Osteoblast (primary cell): ENCODE measurements around the gene TMEM14C. TPM values are rescaled to one million over a fixed set of nuclear protein-coding genes. Genes with fewer than 3 reads are reported as not detected.
A peak's percentile ranks its signal among the peaks of the same experiment; 100 is the strongest.

Experiments
- DNase-seq: peaks from one replicate; pipeline ENCODE4 v3.0.0; 2011; ENCODE audit warnings: low spot score, mixed read lengths; ENCODE audit not compliant: insufficient read length; ENCODE audit errors: missing footprints
- H2AFZ ChIP-seq: 2 replicates; pipeline ENCODE4 v1.6.0; 2011; ENCODE audit warnings: mild to moderate bottlenecking, low read length
- H3K27ac ChIP-seq: 2 replicates; pipeline ENCODE4 v1.5.1; 2011; ENCODE audit warnings: mild to moderate bottlenecking, low read depth, low read length, moderate library complexity
- H3K27me3 ChIP-seq: 2 replicates; pipeline ENCODE4 v1.6.0; 2012; ENCODE audit warnings: mild to moderate bottlenecking, control low read depth, inconsistent platforms, low read length, moderate library complexity; ENCODE audit not compliant: insufficient read depth
- H3K36me3 ChIP-seq: 2 replicates; pipeline ENCODE4 v1.5.1; 2011; ENCODE audit warnings: mild to moderate bottlenecking, low read length, control low read depth, moderate library complexity; ENCODE audit not compliant: insufficient read depth
- H3K4me1 ChIP-seq: 2 replicates; pipeline ENCODE4 v1.5.1; 2011; ENCODE audit warnings: mild to moderate bottlenecking, low read length, control low read depth, moderate library complexity; ENCODE audit not compliant: insufficient read depth
- H3K4me2 ChIP-seq: 2 replicates; pipeline ENCODE4 v1.6.0; 2011; ENCODE audit warnings: mild to moderate bottlenecking, low read length; ENCODE audit not compliant: insufficient read depth
- H3K4me3 ChIP-seq: fragments of 200-600 bp; sonication (generic); 3 replicates; pipeline ENCODE4 v1.5.1; 2012; ENCODE audit warnings: mild to moderate bottlenecking, low read length, inconsistent platforms; ENCODE audit not compliant: insufficient read depth
- H3K79me2 ChIP-seq: 2 replicates; pipeline ENCODE4 v1.6.0; 2012; ENCODE audit warnings: mild to moderate bottlenecking, low read length, control low read depth, inconsistent platforms; ENCODE audit not compliant: insufficient read depth
- H3K9me3 ChIP-seq: 2 replicates; pipeline ENCODE4 v1.5.1; 2011; ENCODE audit warnings: low read depth, low read length, control low read depth
- H4K20me1 ChIP-seq: 2 replicates; pipeline ENCODE4 v1.6.0; 2012; ENCODE audit warnings: mild to moderate bottlenecking, low read length, control low read depth; ENCODE audit not compliant: insufficient read depth
- CTCF ChIP-seq: IDR thresholded peaks from 2 replicates; pipeline ENCODE4 v1.5.1; 2011; ENCODE audit warnings: mild to moderate bottlenecking, low read depth, low read length, moderate library complexity; ENCODE audit errors: extremely low read depth
- total RNA-seq: library from RNA; depleted of rRNA; stranded (reverse); fragments of >200 nt; gene quantifications from 2 replicates; pipeline ENCODE4 v1.2.3, GENCODE V29; 2012

TMEM14C gene
- total RNA-seq, 1 donor, result 131 TPM

DNA sequence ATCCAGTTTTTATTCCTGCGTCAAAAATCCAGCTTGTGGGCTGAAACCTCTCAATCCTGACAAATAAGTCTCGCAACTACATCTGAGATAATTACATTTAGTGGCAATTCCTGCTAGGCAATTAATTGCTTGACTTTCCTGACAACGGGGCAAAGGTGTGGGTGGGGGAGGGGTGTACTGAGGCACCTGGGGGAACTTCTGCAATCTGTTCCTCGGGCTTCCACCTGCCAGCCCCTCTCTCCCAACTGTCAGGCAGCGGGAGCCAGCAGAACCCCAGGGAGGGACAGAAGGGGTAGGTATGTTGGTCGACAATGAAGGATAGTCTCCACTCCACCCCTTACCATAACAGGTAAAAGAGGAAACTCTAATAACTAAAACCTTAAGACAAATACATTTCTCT is 35.3 kb upstream of the TMEM14C start:
- Histone ChIP-seq H3K4me2 (no peak overlapping the region), H3K4me1 (no peaks in the 10 kb centered on the region), H3K79me2 (no peaks in the 10 kb centered on the region), H4K20me1 (no peaks in the 10 kb centered on the region), H3K4me3 (no peak overlapping the region), H3K27me3 (no peaks in the 10 kb centered on the region), H2AFZ (no peak overlapping the region), H3K27ac (no peak overlapping the region), H3K36me3 (no peaks in the 10 kb centered on the region), H3K9me3 (no peaks in the 10 kb centered on the region)
- TF ChIP-seq CTCF, result no peak
- DNase-seq, result no peak

- Histone ChIP-seq H3K4me2 (no peak overlapping the region), H2AFZ (peak overlapping the region; percentile 31), H3K79me2 (peaks cover 21% of the 10 kb centered on the region), H3K9me3 (no peaks in the 10 kb centered on the region), H3K4me3 (no peak overlapping the region), H4K20me1 (no peaks in the 10 kb centered on the region), H3K36me3 (no peaks in the 10 kb centered on the region), H3K27ac (no peak overlapping the region), H3K4me1 (peaks cover 13% of the 10 kb centered on the region), H3K27me3 (no peaks in the 10 kb centered on the region)
- TF ChIP-seq CTCF, result no peak
- no peak for DNase-seq
These were observed 32.0 kb upstream of the TMEM14C start for GRCh38 chr6:10690651-10691445.

DNA sequence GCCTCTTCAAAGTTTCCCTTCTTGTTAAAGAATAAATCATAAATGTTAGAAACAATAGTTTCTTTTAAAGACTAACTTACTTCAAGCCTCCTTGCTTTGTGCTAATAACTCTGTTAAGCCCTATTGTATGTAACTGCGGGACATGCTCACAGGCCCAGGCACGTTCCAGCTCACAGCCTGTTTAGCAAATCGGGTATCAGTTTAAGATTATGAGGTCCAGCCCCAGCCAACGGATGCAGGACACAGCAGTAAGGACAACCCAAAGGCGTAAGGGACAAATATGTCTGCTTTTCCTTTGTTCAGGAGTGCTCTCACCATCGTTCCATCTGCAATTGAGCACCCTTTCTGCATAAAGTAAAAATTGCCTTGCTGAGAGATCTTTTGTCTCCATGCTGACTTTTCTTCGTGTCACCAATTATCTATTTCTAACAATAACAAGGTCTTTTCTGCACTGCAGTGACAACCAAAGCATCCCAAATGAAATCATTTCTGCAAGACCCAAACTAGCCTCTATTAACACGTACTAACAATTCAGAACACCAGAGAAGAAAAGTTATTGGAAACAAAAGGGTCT is 29.8 kb upstream of the TMEM14C start:
- H3K4me1 ChIP-seq, result peaks cover 18% of the 10 kb centered on the region
- DNase-seq, result no peak
- H3K27me3 ChIP-seq, result no peaks in the 10 kb centered on the region
- peaks cover 5% of the 10 kb centered on the region for H3K36me3 ChIP-seq
- no peaks in the 10 kb centered on the region for H4K20me1 ChIP-seq
- peak overlapping the region; percentile 99 for H3K4me2 ChIP-seq
- H3K9me3 ChIP-seq, result no peaks in the 10 kb centered on the region
- H3K4me3 ChIP-seq, result peak overlapping the region; percentile 100
- no peak overlapping the region for H2AFZ ChIP-seq
- H3K27ac ChIP-seq, result no peak overlapping the region
- H3K79me2 ChIP-seq, result peaks cover 43% of the 10 kb centered on the region
- no peak for TF ChIP-seq CTCF

- TF ChIP-seq CTCF, result no peak
- Histone ChIP-seq H3K27me3 (no peaks in the 10 kb centered on the region), H3K4me2 (peak within 1 kb of the TSS; percentile 99), H2AFZ (peak within 1 kb of the TSS; percentile 99), H3K79me2 (peaks cover 55% of the 10 kb centered on the region), H3K4me1 (peaks cover 18% of the 10 kb centered on the region), H3K4me3 (peak within 1 kb of the TSS; percentile 100), H3K36me3 (peaks cover 13% of the 10 kb centered on the region), H3K9me3 (no peaks in the 10 kb centered on the region), H3K27ac (peak within 1 kb of the TSS; percentile 96), H4K20me1 (no peaks in the 10 kb centered on the region)
- peak; percentile 94 for DNase-seq
These were observed 28.4 kb upstream of the TMEM14C start, which contains the start of the genes C6orf52 and PAK1IP1 for GRCh38 chr6:10694302-10695085. Gene C6orf52 (minus strand): TSS chr6:10694616. CDS start chr6:10687550, 7,066 bp downstream. Gene PAK1IP1 (plus strand): TSS chr6:10694972. CDS start chr6:10694986, 14 bp downstream.
